Fibroblast of villous mesenchyme (primary cell): ENCODE data around the gene COL1A1. TPM values are rescaled to one million over a fixed set of nuclear protein-coding genes. Genes with fewer than 3 reads are reported as not detected.

Experiments used
- DNase-seq: peaks from one replicate; pipeline ENCODE4 v3.0.0-alpha.2; 2010; ENCODE audit warnings: low read depth
- H3K4me3 ChIP-seq: 2 replicates; pipeline ENCODE4 v1.5.1; 2011; ENCODE audit warnings: low read depth, mild to moderate bottlenecking, low read length
- CTCF ChIP-seq: IDR thresholded peaks from 2 replicates; pipeline ENCODE4 v1.5.1; 2012; ENCODE audit warnings: low read depth, mild to moderate bottlenecking, low read length; ENCODE audit not compliant: insufficient read depth
- total RNA-seq: library from RNA; depleted of rRNA; stranded (reverse); fragments of >200 nt; gene quantifications from 2 replicates; pipeline ENCODE4 v1.2.3, GENCODE V29; 2012

The COL1A1 gene
- total RNA-seq, 1 donor, result 2,749 TPM

GRCh38 chr17:50206604-50207293, 5.3 kb upstream of the COL1A1 start:
- TF ChIP-seq CTCF, result no peak
- peak; percentile 86 for DNase-seq
- H3K4me3 ChIP-seq, result peak overlapping the region; percentile 29

- TF ChIP-seq CTCF, result no peak
- H3K4me3 ChIP-seq, result peak overlapping the region; percentile 14
- no peak for DNase-seq
Measured at GRCh38 chr17:50205963-50206505, 4.6 kb upstream of the COL1A1 start.

- TF ChIP-seq CTCF, result no peak
- peak overlapping the region; percentile 14 for H3K4me3 ChIP-seq
- DNase-seq, result peak; percentile 75
Measured at GRCh38 chr17:50205111-50205962, 3.9 kb upstream of the COL1A1 start.

GRCh38 chr17:50204431-50204830, 3.0 kb upstream of the COL1A1 start:
- no peak for TF ChIP-seq CTCF
- H3K4me3 ChIP-seq, result no peak overlapping the region
- DNase-seq, result no peak

- DNase-seq, result peak; percentile 90
- no peak for TF ChIP-seq CTCF
- peak overlapping the region; percentile 100 for H3K4me3 ChIP-seq
Measured at GRCh38 chr17:50203604-50204345, 2.3 kb upstream of the COL1A1 start.

- DNase-seq, result peak; percentile 82
- TF ChIP-seq CTCF, result no peak
- peak overlapping the region; percentile 100 for H3K4me3 ChIP-seq
Measured at GRCh38 chr17:50203086-50203485, 1.7 kb upstream of the COL1A1 start.
